T-cell (primary cell): ENCODE results near the gene DMRTA2. TPM values are rescaled to one million over a fixed set of nuclear protein-coding genes. Genes with fewer than 3 reads are reported as not detected.

ENCODE experiments used
- ATAC-seq, 4 experiments: fragments of 200-7000 bp in 3 of 4; fragments of 150-1000 bp in 1 of 4; cut with Tn5 transposase; replicated peaks in 1 of 4; 1 replicate in 3 of 4; 2 replicates in 1 of 4; pipeline ENCODE4 v1.10.0; 2021; ENCODE audit warnings: moderate library complexity in 3 of 4, mild to moderate bottlenecking in 2 of 4, moderate number of reproducible peaks in 1 of 4
- CTCF ChIA-PET, 2 donors: fragments of 300-600 bp; sonication (Branson Sonifier 250); formaldehyde crosslinking; loops; one replicate each; lab custom pipeline; 2022; ENCODE audit warnings: antibody characterized with exemption in 2 of 2; lab: Charles Lee
- POLR2A ChIA-PET, 2 donors: fragments of 300-600 bp; sonication (Branson Sonifier 250); formaldehyde crosslinking; loops; one replicate each; lab custom pipeline; 2022; ENCODE audit warnings: antibody characterized with exemption in 2 of 2; lab: Charles Lee
- DNase-seq, 35 experiments: peaks; one replicate each; pipeline versions ENCODE4 v3.0.0 to v3.0.0-alpha.2; 2013 to 2023
- H3K27ac ChIP-seq: one replicate; pipeline ENCODE4 v1.5.1; 2013; ENCODE audit warnings: low read length
- H3K27me3 ChIP-seq, 2 experiments: replicated peaks in 1 of 2; 1 replicate in 1 of 2; 2 replicates in 1 of 2; pipeline versions ENCODE4 v1.6.1 to v1.7.0; 2013; ENCODE audit warnings: low read length in 1 of 2, mixed read lengths in 1 of 2; ENCODE audit not compliant: control insufficient read depth in 2 of 2, insufficient read depth in 2 of 2; ENCODE audit errors: extremely low read depth in 1 of 2
- H3K36me3 ChIP-seq, 2 donors: 1 replicate in 1 of 2; 2 replicates in 1 of 2; pipeline versions ENCODE4 v1.6.1 to v1.7.0; 2013; ENCODE audit warnings: low read length in 1 of 2; ENCODE audit not compliant: control insufficient read depth in 2 of 2, insufficient read depth in 1 of 2; ENCODE audit errors: extremely low read depth in 1 of 2
- H3K4me1 ChIP-seq, 2 experiments: 1 replicate in 1 of 2; 2 replicates in 1 of 2; pipeline versions ENCODE4 v1.6.1 to v1.7.0; 2013; ENCODE audit warnings: low read length in 2 of 2, mixed read lengths in 1 of 2; ENCODE audit not compliant: insufficient read depth in 2 of 2, control insufficient read depth in 1 of 2; ENCODE audit errors: extremely low read depth in 1 of 2
- H3K4me3 ChIP-seq, 2 donors: 1 replicate in 1 of 2; 2 replicates in 1 of 2; pipeline versions ENCODE4 v1.5.1 to v1.7.0; 2013; ENCODE audit warnings: mild to moderate bottlenecking in 2 of 2, low read length in 1 of 2, moderate library complexity in 1 of 2; ENCODE audit not compliant: control insufficient read depth in 1 of 2; ENCODE audit errors: extremely low read depth in 1 of 2
- H3K9me3 ChIP-seq: 2 replicates; pipeline ENCODE4 v1.7.0; 2013
- H3K27ac Mint-ChIP-seq, 2 donors: one replicate each; pipeline ENCODE4 v1.8.0; 2020 to 2021; ENCODE audit warnings: mild to moderate bottlenecking in 2 of 2, mixed read lengths in 2 of 2
- H3K27me3 Mint-ChIP-seq, 2 donors: one replicate each; pipeline ENCODE4 v1.8.0; 2021 to 2022; ENCODE audit warnings: mixed read lengths in 2 of 2
- H3K36me3 Mint-ChIP-seq: one replicate; pipeline ENCODE4 v1.8.0; 2021; ENCODE audit warnings: mixed read lengths
- H3K4me1 Mint-ChIP-seq, 3 donors: one replicate each; pipeline ENCODE4 v1.8.0; 2020 to 2022; ENCODE audit warnings: mixed read lengths in 3 of 3, mild to moderate bottlenecking in 1 of 3
- H3K4me3 Mint-ChIP-seq, 3 donors: one replicate each; pipeline ENCODE4 v1.8.0; 2020 to 2022; ENCODE audit warnings: mild to moderate bottlenecking in 3 of 3, mixed read lengths in 3 of 3, moderate library complexity in 3 of 3
- H3K9me3 Mint-ChIP-seq, 3 donors: one replicate each; pipeline ENCODE4 v1.8.0; 2020 to 2022; ENCODE audit warnings: mixed read lengths in 3 of 3
- WGBS: methylation state at CpG from one replicate; pipeline ENCODE4 v1.1.5; 2013; ENCODE audit warnings: missing lambda C conversion rate; ENCODE audit not compliant: insufficient coverage; 5-methylcytosine and 5-hydroxymethylcytosine counted together
- total RNA-seq, 35 experiments: library from RNA in 6 of 35; stranded (reverse) in 6 of 35; fragments of 120-200 nt in 1 of 35; gene quantifications; one replicate each; pipeline versions ENCODE4 v1.2.1 to v1.2.4 and lab custom pipeline; 2013 to 2026

Gene DMRTA2
- total RNA-seq, 5 donors from 2014 or later (not counting 1 experiment from before 2014, with no cell fraction given): not detected

- no peaks in the 10 kb centered on the region for H3K9me3 Mint-ChIP-seq
- ChIA-PET CTCF (no interaction called here), POLR2A (no interaction called here)
- peaks cover 58 to 80% of the 10 kb centered on the region in 2 donors for H3K27me3 Mint-ChIP-seq
- H3K4me3 ChIP-seq: no peak overlapping the region
- peaks cover 7 to 23% of the 10 kb centered on the region in 2 experiments for H3K4me1 ChIP-seq
- no peaks in the 10 kb centered on the region for H3K36me3 ChIP-seq
- 2% methylated on average over 64 of the region's 64 CpGs for WGBS
- ATAC-seq (no peak), DNase-seq (no peak)
- H3K27ac Mint-ChIP-seq: no peak overlapping the region
- peaks cover 22 to 86% of the 10 kb centered on the region in 2 experiments for H3K27me3 ChIP-seq
- H3K4me1 Mint-ChIP-seq: peaks cover 44 to 48% (median 46%) of the 10 kb centered on the region in 3 donors
- H3K36me3 Mint-ChIP-seq: no peaks in the 10 kb centered on the region
- no peaks in the 10 kb centered on the region for H3K9me3 ChIP-seq
- H3K27ac ChIP-seq: no peak overlapping the region
- H3K4me3 Mint-ChIP-seq: peak overlapping the region in 1 of 3 donors; percentile 50
These were observed 4.6 kb downstream of the DMRTA2 start for GRCh38 chr1:50418600-50419109.

- no peaks in the 10 kb centered on the region for H3K9me3 ChIP-seq
- ChIA-PET POLR2A (no interaction called here), CTCF (no interaction called here)
- peaks cover 40 to 44% (median 41%) of the 10 kb centered on the region in 3 donors for H3K4me1 Mint-ChIP-seq
- H3K36me3 Mint-ChIP-seq: no peaks in the 10 kb centered on the region
- H3K27me3 ChIP-seq: peaks cover 22 to 81% of the 10 kb centered on the region in 2 experiments
- no peaks in the 10 kb centered on the region for H3K36me3 ChIP-seq
- H3K27ac Mint-ChIP-seq: no peak overlapping the region
- H3K9me3 Mint-ChIP-seq: no peaks in the 10 kb centered on the region
- H3K4me3 ChIP-seq: no peak overlapping the region
- peaks cover 6 to 18% of the 10 kb centered on the region in 2 experiments for H3K4me1 ChIP-seq
- H3K27ac ChIP-seq: no peak overlapping the region
- DNase-seq (no peak), ATAC-seq (no peak)
- 12% methylated on average over 9 of the region's 20 CpGs for WGBS
- peaks cover 61 to 79% of the 10 kb centered on the region in 2 donors for H3K27me3 Mint-ChIP-seq
- peak overlapping the region in 1 of 3 donors; percentile 50 for H3K4me3 Mint-ChIP-seq
These were observed 5.2 kb downstream of the DMRTA2 start for GRCh38 chr1:50417946-50418599.

- ChIA-PET CTCF (no interaction called here), POLR2A (no interaction called here)
- Histone ChIP-seq H3K4me3 (no peak overlapping the region), H3K27me3 (peaks cover 22 to 76% of the 10 kb centered on the region in 2 experiments), H3K9me3 (no peaks in the 10 kb centered on the region), H3K27ac (no peak overlapping the region), H3K4me1 (peaks cover 6 to 13% of the 10 kb centered on the region in 2 experiments), H3K36me3 (no peaks in the 10 kb centered on the region)
- peaks cover 35 to 39% (median 38%) of the 10 kb centered on the region in 3 donors for H3K4me1 Mint-ChIP-seq
- peaks cover 56 to 73% of the 10 kb centered on the region in 2 donors for H3K27me3 Mint-ChIP-seq
- ATAC-seq (no peak), DNase-seq (no peak)
- no peaks in the 10 kb centered on the region for H3K36me3 Mint-ChIP-seq
- H3K27ac Mint-ChIP-seq: no peak overlapping the region
- WGBS: 16% methylated on average over 23 of the region's 23 CpGs
- peak overlapping the region in 1 of 3 donors; percentile 50 for H3K4me3 Mint-ChIP-seq
- no peaks in the 10 kb centered on the region for H3K9me3 Mint-ChIP-seq
These were observed 5.7 kb downstream of the DMRTA2 start for GRCh38 chr1:50417507-50417906.

- CTCF ChIA-PET: no interaction called here
- H3K4me1 ChIP-seq: peaks cover 6 to 13% of the 10 kb centered on the region in 2 experiments
- no peak overlapping the region for H3K27ac ChIP-seq
- Mint-ChIP-seq H3K4me1 (peaks cover 29 to 33% (median 31%) of the 10 kb centered on the region in 3 donors), H3K27ac (no peak overlapping the region), H3K27me3 (peaks cover 48 to 66% of the 10 kb centered on the region in 2 donors), H3K9me3 (no peaks in the 10 kb centered on the region), H3K36me3 (no peaks in the 10 kb centered on the region), H3K4me3 (peak overlapping the region in 1 of 3 donors; percentile 34)
- no peaks in the 10 kb centered on the region for H3K9me3 ChIP-seq
- DNase-seq (no peak), ATAC-seq (no peak)
- H3K36me3 ChIP-seq: no peaks in the 10 kb centered on the region
- POLR2A ChIA-PET: no interaction called here
- peaks cover 19 to 68% of the 10 kb centered on the region in 2 experiments for H3K27me3 ChIP-seq
- H3K4me3 ChIP-seq: no peak overlapping the region
- WGBS: 12% methylated on average over 24 of the region's 46 CpGs
These were observed 6.4 kb downstream of the DMRTA2 start for GRCh38 chr1:50416553-50417453.

GRCh38 chr1:50416150-50416527 lies 7.1 kb downstream of the DMRTA2 start:
- no peak overlapping the region for H3K27ac ChIP-seq
- H3K27me3 ChIP-seq: peaks cover 19 to 63% of the 10 kb centered on the region in 2 experiments
- 6% methylated on average over 18 of the region's 25 CpGs for WGBS
- no peak overlapping the region for H3K4me3 ChIP-seq
- Mint-ChIP-seq H3K4me1 (peaks cover 25 to 28% (median 27%) of the 10 kb centered on the region in 3 donors), H3K36me3 (no peaks in the 10 kb centered on the region), H3K27ac (no peak overlapping the region), H3K9me3 (peaks cover 0 to under 1% (median under 1%) of the 10 kb centered on the region in 3 donors), H3K27me3 (peaks cover 44 to 62% of the 10 kb centered on the region in 2 donors), H3K4me3 (no peak overlapping the region)
- POLR2A ChIA-PET: no interaction called here
- DNase-seq (no peak), ATAC-seq (no peak)
- peaks cover 4 to 12% of the 10 kb centered on the region in 2 experiments for H3K4me1 ChIP-seq
- no peaks in the 10 kb centered on the region for H3K36me3 ChIP-seq
- H3K9me3 ChIP-seq: no peaks in the 10 kb centered on the region
- CTCF ChIA-PET: no interaction called here
